ENCODE results near the gene RPRD1A.
"Not testable (repeated sequence)": the region's sequence is repeated elsewhere in the genome, so short reads cannot be mapped to it uniquely, and the experiment has no call there.

Gene RPRD1A, protein sequence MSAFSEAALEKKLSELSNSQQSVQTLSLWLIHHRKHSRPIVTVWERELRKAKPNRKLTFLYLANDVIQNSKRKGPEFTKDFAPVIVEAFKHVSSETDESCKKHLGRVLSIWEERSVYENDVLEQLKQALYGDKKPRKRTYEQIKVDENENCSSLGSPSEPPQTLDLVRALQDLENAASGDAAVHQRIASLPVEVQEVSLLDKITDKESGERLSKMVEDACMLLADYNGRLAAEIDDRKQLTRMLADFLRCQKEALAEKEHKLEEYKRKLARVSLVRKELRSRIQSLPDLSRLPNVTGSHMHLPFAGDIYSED

DNA sequence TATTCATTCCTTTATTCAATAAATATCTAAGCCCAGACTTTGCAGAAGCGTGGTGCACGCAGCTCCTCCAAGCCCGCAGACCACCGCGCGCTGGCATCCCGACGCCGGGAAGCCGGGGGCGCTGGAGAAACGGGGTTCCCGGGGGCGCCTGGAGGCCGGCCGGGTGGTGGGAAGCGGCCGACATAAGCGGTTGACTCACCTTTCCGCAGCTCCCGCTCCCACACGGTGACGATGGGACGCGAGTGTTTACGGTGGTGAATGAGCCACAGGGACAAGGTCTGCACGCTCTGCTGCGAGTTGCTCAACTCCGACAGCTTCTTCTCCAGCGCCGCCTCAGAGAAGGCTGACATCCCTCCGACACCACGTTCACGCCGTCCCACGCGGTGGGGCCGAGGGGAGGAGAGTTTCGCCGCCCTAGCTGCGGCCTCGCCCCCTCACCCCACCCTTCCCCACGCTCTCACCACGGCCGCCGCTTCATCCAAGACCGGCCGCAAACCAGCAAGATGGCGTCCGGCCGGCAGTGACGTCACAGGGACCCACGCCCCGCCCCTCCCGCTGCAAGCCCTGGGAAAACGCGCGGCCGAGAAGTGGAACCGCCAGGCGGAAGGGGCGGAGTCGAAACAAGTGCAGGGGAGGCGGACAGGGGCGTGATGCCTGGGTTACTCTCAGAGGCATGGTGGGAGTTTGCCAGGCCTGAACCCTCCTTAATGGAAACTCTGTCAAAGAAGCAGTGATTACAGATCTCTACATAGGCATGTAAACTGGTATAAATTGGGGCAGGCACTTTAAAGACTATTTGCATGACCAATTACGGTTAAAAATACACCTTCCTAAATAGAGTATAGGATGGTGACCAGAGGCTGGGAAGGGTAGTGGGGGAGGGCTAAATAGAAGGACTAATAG is at the start of gene RPRD1A:
RPRD1A (minus strand) TSS at position 505 of the 903 bp plus-strand sequence; CDS start at position 350, 155 bp downstream.
- DNase-seq (ENCODE audit: low read depth): peak; percentile 95
- TF ChIP-seq MYC (IDR thresholded peaks at IDR 0.05; ENCODE audit: low read depth, low read length) (peak; percentile 18), MAX (IDR thresholded peaks at IDR 0.05; ENCODE audit: low read depth, low read length) (no peak), POLR2A (IDR thresholded peaks at IDR 0.05; ENCODE audit: extremely low read depth, insufficient read length) (peak; percentile 73), CTCF (IDR thresholded peaks at IDR 0.05; ENCODE audit: low read depth, low read length) (no peak)
- peak within 1 kb of the TSS; percentile 87 for H3K4me3 ChIP-seq (ENCODE audit: low read depth, low read length)

DNA sequence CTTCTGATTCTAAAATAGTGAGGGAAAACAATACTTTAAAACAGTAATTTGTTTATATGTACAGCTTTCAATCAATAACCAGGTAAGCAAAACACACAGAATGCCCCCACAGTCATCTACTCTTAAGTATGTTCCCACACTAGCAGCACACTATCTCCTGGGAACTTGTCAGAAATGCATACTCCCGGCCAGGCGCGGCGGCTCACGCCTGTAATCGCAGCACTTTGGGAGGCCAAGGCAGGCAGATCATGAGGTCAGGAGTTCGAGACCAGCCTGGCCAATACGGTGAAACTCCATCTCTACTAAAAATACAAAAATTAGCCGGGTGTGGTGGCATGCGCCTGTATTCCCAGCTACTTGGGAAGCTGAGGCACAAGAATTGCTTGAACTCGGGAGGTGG is 49.4 kb upstream of the RPRD1A start:
- DNase-seq (ENCODE audit: low read depth); H3K4me3 ChIP-seq (ENCODE audit: low read depth, low read length): not testable (repeated sequence)

- TF ChIP-seq MAX (IDR thresholded peaks at IDR 0.05; ENCODE audit: low read depth, low read length) (no peak), POLR2A (IDR thresholded peaks at IDR 0.05; ENCODE audit: extremely low read depth, insufficient read length) (no peak), CTCF (IDR thresholded peaks at IDR 0.05; ENCODE audit: low read depth, low read length) (no peak), MYC (IDR thresholded peaks at IDR 0.05; ENCODE audit: low read depth, low read length) (no peak)
- no peak overlapping the region for H3K4me3 ChIP-seq (ENCODE audit: low read depth, low read length)
- no peak for DNase-seq (ENCODE audit: low read depth)
Measured at GRCh38 chr18:36114738-36115137, 47.4 kb upstream of the RPRD1A start.

DNA sequence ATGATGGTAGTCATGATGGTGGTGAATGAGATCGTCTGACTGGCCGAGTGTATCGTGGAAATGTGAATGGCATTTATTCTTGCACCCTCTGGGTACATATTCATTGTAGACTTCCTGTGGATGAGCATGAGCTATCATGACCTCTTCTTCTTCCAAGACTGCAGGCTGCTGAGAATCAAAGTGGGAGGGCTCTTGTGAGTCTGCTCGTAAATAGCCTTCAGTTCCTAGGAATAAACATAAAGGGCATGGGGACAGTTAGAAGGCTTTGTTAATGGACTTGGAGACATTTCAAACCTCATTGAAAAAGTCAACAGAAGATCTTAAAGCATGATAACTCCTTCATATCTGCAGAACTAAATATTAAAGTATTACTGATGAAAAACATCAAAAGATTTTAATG is 46.9 kb upstream of the RPRD1A start:
- no peak for DNase-seq (ENCODE audit: low read depth)
- TF ChIP-seq CTCF (IDR thresholded peaks at IDR 0.05; ENCODE audit: low read depth, low read length): no peak
- no peak for TF ChIP-seq MAX (IDR thresholded peaks at IDR 0.05; ENCODE audit: low read depth, low read length)
- TF ChIP-seq POLR2A (IDR thresholded peaks at IDR 0.05; ENCODE audit: extremely low read depth, insufficient read length): no peak
- no peak for TF ChIP-seq MYC (IDR thresholded peaks at IDR 0.05; ENCODE audit: low read depth, low read length)
- no peak overlapping the region for H3K4me3 ChIP-seq (ENCODE audit: low read depth, low read length)

DNA sequence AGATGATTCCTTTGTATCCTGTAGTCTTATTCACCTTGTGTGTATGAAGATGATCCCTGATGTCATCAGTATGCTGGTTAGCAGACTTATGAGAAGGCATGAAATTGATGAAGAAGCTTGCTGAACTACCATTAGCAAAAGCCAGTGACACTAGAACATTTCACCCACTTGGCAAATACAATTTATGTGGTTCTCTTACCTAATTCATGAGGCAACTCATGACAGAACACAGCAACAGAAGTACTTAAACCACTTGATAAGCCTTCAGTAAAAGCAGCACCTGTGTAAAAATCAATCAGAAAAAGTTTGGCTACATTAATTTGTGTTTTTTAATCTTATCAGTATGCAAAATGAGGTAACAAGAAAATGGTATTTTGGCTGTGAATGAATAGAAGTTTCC is 44.9 kb upstream of the RPRD1A start:
- no peak for DNase-seq (ENCODE audit: low read depth)
- TF ChIP-seq MAX (IDR thresholded peaks at IDR 0.05; ENCODE audit: low read depth, low read length): no peak
- no peak for TF ChIP-seq MYC (IDR thresholded peaks at IDR 0.05; ENCODE audit: low read depth, low read length)
- no peak for TF ChIP-seq CTCF (IDR thresholded peaks at IDR 0.05; ENCODE audit: low read depth, low read length)
- TF ChIP-seq POLR2A (IDR thresholded peaks at IDR 0.05; ENCODE audit: extremely low read depth, insufficient read length): no peak

DNA sequence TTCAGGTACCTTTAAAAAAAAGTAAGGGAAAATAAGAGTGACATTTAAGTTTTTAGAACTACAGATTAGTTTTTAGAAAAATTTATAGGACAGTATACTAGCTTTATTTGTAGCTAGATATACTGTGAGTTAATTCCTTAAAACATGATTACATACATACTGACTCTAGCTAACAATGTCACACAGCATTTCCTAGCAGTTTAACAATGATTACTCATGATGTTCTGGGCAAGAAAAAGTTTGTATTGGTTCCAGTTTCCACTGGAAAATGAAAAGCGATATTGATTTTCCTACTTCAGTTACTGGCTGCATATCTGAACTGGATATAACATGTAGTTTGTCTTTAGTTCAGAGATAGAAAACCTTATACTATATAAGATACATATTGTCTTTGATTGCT is 42.4 kb upstream of the RPRD1A start:
- no peak for DNase-seq (ENCODE audit: low read depth)
- H3K4me3 ChIP-seq (ENCODE audit: low read depth, low read length): no peak overlapping the region
- TF ChIP-seq POLR2A (IDR thresholded peaks at IDR 0.05; ENCODE audit: extremely low read depth, insufficient read length): no peak
- TF ChIP-seq MYC (IDR thresholded peaks at IDR 0.05; ENCODE audit: low read depth, low read length): no peak
- TF ChIP-seq MAX (IDR thresholded peaks at IDR 0.05; ENCODE audit: low read depth, low read length): no peak
- TF ChIP-seq CTCF (IDR thresholded peaks at IDR 0.05; ENCODE audit: low read depth, low read length): no peak

More for the DNA sequence above, 44.9 kb upstream of the RPRD1A start:
- H3K4me3 ChIP-seq (ENCODE audit: low read depth, low read length): no peak overlapping the region

Measured in NB4 (cell line).